ENCODE data around the gene ZNF839. TPM values are rescaled to one million over a fixed set of nuclear protein-coding genes. Genes with fewer than 3 reads are reported as not detected.
"Not testable (repeated sequence)": the region's sequence is repeated elsewhere in the genome, so short reads cannot be mapped to it uniquely, and the experiment has no call there.

Gene ZNF839
- total RNA-seq, 6 experiments from 2014 or later, result 3.6 to 8.7 (median 5.9) TPM

GRCh38 chr14:102292441-102292840, 27.1 kb upstream of the ZNF839 start:
- Histone ChIP-seq H3K36me3 (no peaks in the 10 kb centered on the region), H3K4me1 (no peaks in the 10 kb centered on the region), H3K9me3 (no peaks in the 10 kb centered on the region), H3K27ac (no peak overlapping the region), H3K4me3 (no peak overlapping the region), H3K27me3 (no peaks in the 10 kb centered on the region)
- 100% methylated on average over 1 of the region's 1 CpG for WGBS (ENCODE audit: insufficient coverage, low coverage, low lambda C conversion rate, missing lambda C conversion rate)
- ATAC-seq (no peak), DNase-seq (no peak)
- TF ChIP-seq CTCF (IDR thresholded peaks at IDR 0.05) (no peak), POLR2A (IDR thresholded peaks at IDR 0.05) (no peak)
- intact Hi-C loops (cut with DNase I), result no loop called here

GRCh38 chr14:102293781-102294180, 25.8 kb upstream of the ZNF839 start:
- Histone ChIP-seq H3K27me3 (no peaks in the 10 kb centered on the region), H3K9me3 (no peaks in the 10 kb centered on the region), H3K27ac (no peak overlapping the region), H3K4me3 (no peak overlapping the region), H3K36me3 (no peaks in the 10 kb centered on the region), H3K4me1 (no peaks in the 10 kb centered on the region)
- no peak for ATAC-seq
- DNase-seq, result no peak
- intact Hi-C loops (cut with DNase I), result no loop called here
- WGBS (ENCODE audit: insufficient coverage, low coverage, low lambda C conversion rate, missing lambda C conversion rate), result 84% methylated on average over 5 of the region's 6 CpGs
- TF ChIP-seq POLR2A (IDR thresholded peaks at IDR 0.05), result no peak
- TF ChIP-seq CTCF (IDR thresholded peaks at IDR 0.05), result no peak

GRCh38 chr14:102295270-102295669, 24.3 kb upstream of the ZNF839 start:
- 53% methylated on average over 3 of the region's 3 CpGs for WGBS (ENCODE audit: insufficient coverage, low coverage, low lambda C conversion rate, missing lambda C conversion rate)
- no peak for ATAC-seq
- TF ChIP-seq CTCF (IDR thresholded peaks at IDR 0.05), result peak in 1 of 4 donors; percentile 5
- TF ChIP-seq POLR2A (IDR thresholded peaks at IDR 0.05), result no peak

GRCh38 chr14:102297436-102298170, 21.9 kb upstream of the ZNF839 start:
- DNase-seq, result no peak
- peak in 1 of 4 donors; percentile 29 for ATAC-seq
- WGBS (ENCODE audit: insufficient coverage, low coverage, low lambda C conversion rate, missing lambda C conversion rate), result no CpG with 5 or more reads among the region's 33 CpGs
- no peaks in the 10 kb centered on the region for H3K27me3 ChIP-seq
- no peaks in the 10 kb centered on the region for H3K36me3 ChIP-seq
- TF ChIP-seq POLR2A (IDR thresholded peaks at IDR 0.05), result no peak
- TF ChIP-seq CTCF (IDR thresholded peaks at IDR 0.05), result no peak
- intact Hi-C loops (cut with DNase I), result no loop called here
- H3K27ac ChIP-seq, result no peak overlapping the region
- H3K4me3 ChIP-seq, result no peak overlapping the region
- no peaks in the 10 kb centered on the region for H3K4me1 ChIP-seq
- no peaks in the 10 kb centered on the region for H3K9me3 ChIP-seq

More at GRCh38 chr14:102295270-102295669, 24.3 kb upstream of the ZNF839 start:
- Histone ChIP-seq H3K27me3 (no peaks in the 10 kb centered on the region), H3K27ac (no peak overlapping the region), H3K36me3 (no peaks in the 10 kb centered on the region), H3K9me3 (no peaks in the 10 kb centered on the region), H3K4me3 (no peak overlapping the region), H3K4me1 (no peaks in the 10 kb centered on the region)
- intact Hi-C loops (cut with DNase I), result no loop called here
- DNase-seq, result no peak

- H3K9me3 ChIP-seq; H3K27me3 ChIP-seq; H3K27ac ChIP-seq; ATAC-seq; H3K36me3 ChIP-seq; intact Hi-C loops (cut with DNase I); H3K4me3 ChIP-seq; H3K4me1 ChIP-seq; DNase-seq: not testable (repeated sequence)
- WGBS (ENCODE audit: insufficient coverage, low coverage, low lambda C conversion rate, missing lambda C conversion rate), result 57% methylated on average over 3 of the region's 12 CpGs
These were observed 21.1 kb upstream of the ZNF839 start for GRCh38 chr14:102298303-102299070.
